MCF 10A (cell line): ENCODE results near the gene ITGA4. TPM values are rescaled to one million over a fixed set of nuclear protein-coding genes. Genes with fewer than 3 reads are reported as not detected.

Experiments used
- BruUV-seq: library from RNA; stranded (reverse); fragments of 400-500 nt; replicated peaks from 2 replicates; lab custom pipeline; 2021; lab: Mats Ljungman, UMichigan
- CTCF ChIA-PET: fragments of 300-600 bp; sonication (Branson Sonifier 250); formaldehyde crosslinking; extraction: SDS; loops from one replicate; lab custom pipeline; 2021; ENCODE audit warnings: antibody characterized with exemption, inconsistent platforms; lab: Yijun Ruan, JAX
- POLR2A ChIA-PET: fragments of 300-600, 350-650 bp; sonication (Branson Sonifier 250); formaldehyde crosslinking; extraction: SDS; loops from one replicate; lab custom pipeline; 2020; ENCODE audit warnings: antibody characterized with exemption, inconsistent platforms; lab: Yijun Ruan, JAX
- DNase-seq: peaks from one replicate; pipeline ENCODE4 v3.0.0-alpha.2; 2018; ENCODE audit not compliant: unreplicated experiment
- H3K27ac Mint-ChIP-seq: one replicate; pipeline ENCODE4 v1.8.0; 2022; ENCODE audit warnings: mild to moderate bottlenecking, low read depth, mixed read lengths; ENCODE audit not compliant: unreplicated experiment
- H3K27me3 Mint-ChIP-seq: one replicate; pipeline ENCODE4 v1.8.0; 2022; ENCODE audit warnings: mixed read lengths; ENCODE audit not compliant: insufficient read depth, unreplicated experiment
- H3K36me3 Mint-ChIP-seq: one replicate; pipeline ENCODE4 v1.8.0; 2022; ENCODE audit warnings: mild to moderate bottlenecking, moderate library complexity, mixed read lengths; ENCODE audit not compliant: insufficient read depth, unreplicated experiment
- H3K4me1 Mint-ChIP-seq: one replicate; pipeline ENCODE4 v1.8.0; 2022; ENCODE audit warnings: mixed read lengths; ENCODE audit not compliant: insufficient read depth, unreplicated experiment
- H3K4me3 Mint-ChIP-seq: one replicate; pipeline ENCODE4 v1.8.0; 2022; ENCODE audit warnings: mild to moderate bottlenecking, moderate library complexity, mixed read lengths; ENCODE audit not compliant: unreplicated experiment
- H3K9me3 Mint-ChIP-seq: one replicate; pipeline ENCODE4 v1.8.0; 2022; ENCODE audit warnings: mixed read lengths; ENCODE audit not compliant: unreplicated experiment
- CTCF ChIP-seq: fragments of 200-600 bp; IDR thresholded peaks from one replicate; pipeline ENCODE4 v1.8.0; 2022; ENCODE audit warnings: antibody characterized with exemption, mild to moderate bottlenecking; ENCODE audit not compliant: unreplicated experiment
- intact Hi-C: fragments of 100-400 bp; cut with micrococcal nuclease; formaldehyde crosslinking; loops from 2 replicates; pipeline ENCODE4 v1.14.1; 2022
- total RNA-seq: library from RNA; stranded (reverse); gene quantifications from 2 replicates; pipeline ENCODE4 v1.2.3, GENCODE V29; 2022

Gene ITGA4
- total RNA-seq, 1 experiment from 2014 or later: 0.19 TPM

DNA sequence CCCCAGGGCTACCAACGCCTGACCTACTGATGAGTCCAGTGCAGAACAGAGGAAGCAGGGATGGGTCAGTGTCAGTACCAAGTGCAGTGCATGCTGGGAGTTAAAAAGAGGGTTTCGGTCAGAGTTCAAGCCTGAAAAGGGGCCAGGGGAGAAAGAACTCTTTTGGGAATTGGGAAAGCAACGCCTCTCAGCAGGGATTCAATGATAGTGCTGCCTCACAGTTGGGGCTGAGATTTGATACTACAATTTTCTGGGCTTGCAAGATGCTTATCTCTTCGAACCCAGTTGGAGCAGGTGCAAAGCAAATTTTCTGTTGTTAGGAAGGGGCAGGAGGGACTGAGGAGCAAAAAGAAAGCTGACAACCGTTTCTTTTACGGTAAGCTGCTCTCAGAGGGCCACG lies 117.1 kb downstream of the ITGA4 start:
- Mint-ChIP-seq H3K4me1 (no peaks in the 10 kb centered on the region), H3K27me3 (no peaks in the 10 kb centered on the region), H3K4me3 (no peak overlapping the region), H3K36me3 (no peaks in the 10 kb centered on the region), H3K9me3 (no peaks in the 10 kb centered on the region), H3K27ac (no peak overlapping the region)
- DNase-seq: no peak
- CTCF ChIA-PET: interaction anchor here (0.6 to 5.0 kb wide), 8 partner anchors 8 to 469 kb away, joined by 3 to 149 read pairs (median 6); no protein-coding TSS in a partner anchor
- no peak for TF ChIP-seq CTCF
- no TSS peak for BruUV-seq
- POLR2A ChIA-PET: interaction anchor here (0.8 kb wide), 1 partner anchor 141 kb away, joined by 3 read pairs; no protein-coding TSS in a partner anchor
- intact Hi-C loops: loop anchor here (5.0 kb wide), 1 partner anchor 472 kb away; no protein-coding TSS in a partner anchor

DNA sequence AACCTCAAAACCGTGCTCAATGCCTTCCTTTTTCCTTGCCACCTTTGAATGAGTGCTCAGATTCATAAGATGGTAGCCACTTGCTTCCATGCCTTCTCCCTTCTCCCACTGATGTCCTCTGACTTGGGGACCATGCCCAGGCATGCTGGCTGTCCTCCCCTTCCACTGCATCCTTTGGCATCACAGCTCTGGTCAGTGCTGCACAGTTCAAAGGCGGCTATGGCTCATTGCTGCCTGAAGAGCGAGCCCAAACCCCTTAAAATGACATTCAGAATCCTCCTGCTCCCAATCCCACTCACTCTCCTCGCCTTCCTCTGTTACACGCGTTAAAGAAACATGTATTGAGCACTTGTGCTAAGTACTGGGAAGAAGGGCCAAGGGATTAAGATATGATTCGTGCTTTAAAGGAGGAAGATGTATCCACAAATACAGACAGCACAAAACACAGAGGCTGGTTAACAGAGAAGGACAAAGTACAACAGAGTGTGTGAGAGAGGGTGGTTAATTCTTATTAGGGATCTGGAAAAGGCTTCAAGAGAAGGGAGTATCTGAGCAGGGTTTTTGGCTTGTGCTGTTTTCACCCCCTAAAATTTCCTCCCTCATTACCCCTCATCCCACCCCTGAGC lies 118.0 kb downstream of the ITGA4 start:
- BruUV-seq: no TSS peak
- Mint-ChIP-seq H3K27me3 (no peaks in the 10 kb centered on the region), H3K9me3 (no peaks in the 10 kb centered on the region), H3K4me3 (no peak overlapping the region), H3K4me1 (no peaks in the 10 kb centered on the region), H3K27ac (no peak overlapping the region), H3K36me3 (no peaks in the 10 kb centered on the region)
- DNase-seq: no peak
- TF ChIP-seq CTCF: no peak
- ChIA-PET POLR2A (interaction anchor here (0.8 kb wide), 1 partner anchor 20 kb away, joined by 3 read pairs; no protein-coding TSS in a partner anchor), CTCF (interaction anchor here (0.6 to 5.0 kb wide), 4 partner anchors 118 to 383 kb away, joined by 3 to 149 read pairs (median 6); no protein-coding TSS in a partner anchor)
- intact Hi-C loops: no loop called here

- CTCF ChIA-PET: interaction anchor here (0.6 to 1.7 kb wide), 3 partner anchors 118 to 383 kb away, joined by 3 to 7 read pairs (median 5); no protein-coding TSS in a partner anchor
- Mint-ChIP-seq H3K36me3 (no peaks in the 10 kb centered on the region), H3K27ac (no peak overlapping the region), H3K27me3 (no peaks in the 10 kb centered on the region), H3K9me3 (no peaks in the 10 kb centered on the region), H3K4me3 (no peak overlapping the region), H3K4me1 (no peaks in the 10 kb centered on the region)
- intact Hi-C loops: no loop called here
- POLR2A ChIA-PET: interaction anchor here (0.8 kb wide), 1 partner anchor 20 kb away, joined by 3 read pairs; no protein-coding TSS in a partner anchor
- no peak for TF ChIP-seq CTCF
- DNase-seq: no peak
- BruUV-seq: no TSS peak
Observed at GRCh38 chr2:181575650-181576025, 118.5 kb downstream of the ITGA4 start.

DNA sequence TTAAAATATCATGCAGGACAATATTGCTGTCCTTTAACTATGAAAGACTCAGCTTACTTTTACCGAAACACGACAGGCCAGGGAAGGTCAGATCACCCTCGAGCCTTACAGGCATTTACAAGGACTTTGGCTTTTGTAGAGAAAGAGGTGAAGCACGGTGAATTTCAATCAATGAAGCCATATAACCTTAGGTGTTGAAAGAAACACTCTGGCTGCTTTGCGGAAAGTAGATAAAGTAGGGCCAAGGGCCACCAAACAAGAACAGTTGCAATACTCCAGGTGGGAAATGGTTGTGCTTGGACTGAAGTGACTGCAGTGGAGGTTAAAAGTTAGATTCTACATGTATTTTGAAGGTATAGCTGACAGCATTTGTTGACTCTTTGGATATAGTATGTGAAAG lies 119.2 kb downstream of the ITGA4 start:
- no peaks in the 10 kb centered on the region for H3K27me3 Mint-ChIP-seq
- H3K27ac Mint-ChIP-seq: no peak overlapping the region
- DNase-seq: no peak
- no peak for TF ChIP-seq CTCF
- ChIA-PET CTCF (interaction anchor here (0.6 to 1.7 kb wide), 2 partner anchors 117 to 164 kb away, joined by 3 to 5 read pairs; no protein-coding TSS in a partner anchor), POLR2A (no interaction called here)
- H3K9me3 Mint-ChIP-seq: no peaks in the 10 kb centered on the region
- no peaks in the 10 kb centered on the region for H3K4me1 Mint-ChIP-seq
- intact Hi-C loops: no loop called here
- H3K36me3 Mint-ChIP-seq: no peaks in the 10 kb centered on the region
- no peak overlapping the region for H3K4me3 Mint-ChIP-seq
- no TSS peak for BruUV-seq
